NCI-H1105 (cell line): ENCODE data around the gene S100PBP.

Experiments
- DNase-seq: peaks from one replicate; lab custom pipeline; 2025; lab: John Stamatoyannopoulos, UW

Gene S100PBP

GRCh38 chr1:32870615-32871363 lies 53.3 kb downstream of the S100PBP start, which contains the start of gene FNDC5:
Gene FNDC5, minus strand, starts transcription at chr1:32870912.
- DNase-seq, result no peak

DNA sequence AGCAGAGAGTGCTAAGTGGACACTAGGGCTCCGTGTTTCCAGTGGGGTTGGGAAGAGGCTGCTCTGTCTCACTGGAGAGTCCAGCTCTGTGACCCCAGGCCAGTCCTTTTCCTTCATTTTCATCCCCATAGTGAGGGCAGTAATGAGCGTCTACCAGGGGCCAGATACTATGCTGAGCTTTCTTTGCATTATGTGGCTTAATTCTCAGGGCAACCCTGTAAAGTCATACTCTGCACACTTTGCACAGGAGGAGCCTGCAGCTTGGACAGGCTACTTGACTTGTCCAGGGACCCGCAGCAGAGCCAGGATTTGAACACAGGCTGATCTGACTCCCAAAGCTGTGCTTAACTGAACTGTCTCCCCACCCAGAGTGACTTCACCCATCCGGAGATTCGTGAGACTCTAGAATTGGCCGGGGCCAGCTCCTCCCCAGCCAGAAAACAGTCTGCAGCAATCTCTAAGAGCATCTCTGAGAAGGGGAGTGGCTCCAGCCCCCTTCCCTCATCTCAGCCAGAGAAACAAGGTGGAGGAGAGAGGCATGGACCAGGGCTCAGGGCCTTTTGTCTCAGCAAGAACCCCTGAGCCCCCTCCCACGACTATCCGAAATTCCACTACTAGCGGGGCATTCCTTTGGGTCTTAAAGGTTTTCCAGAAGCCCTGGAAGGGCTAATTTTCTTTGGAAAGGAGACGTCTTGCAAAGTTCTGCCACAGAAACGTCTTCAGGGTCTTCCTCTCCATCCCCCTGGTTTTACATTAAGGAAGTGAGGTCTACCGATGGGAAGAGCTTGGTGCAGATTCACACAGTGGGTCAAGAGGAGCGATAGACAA lies 54.1 kb downstream of the S100PBP start:
- DNase-seq, result no peak

GRCh38 chr1:32872192-32872460 lies 54.7 kb downstream of the S100PBP start:
- DNase-seq, result no peak

DNA sequence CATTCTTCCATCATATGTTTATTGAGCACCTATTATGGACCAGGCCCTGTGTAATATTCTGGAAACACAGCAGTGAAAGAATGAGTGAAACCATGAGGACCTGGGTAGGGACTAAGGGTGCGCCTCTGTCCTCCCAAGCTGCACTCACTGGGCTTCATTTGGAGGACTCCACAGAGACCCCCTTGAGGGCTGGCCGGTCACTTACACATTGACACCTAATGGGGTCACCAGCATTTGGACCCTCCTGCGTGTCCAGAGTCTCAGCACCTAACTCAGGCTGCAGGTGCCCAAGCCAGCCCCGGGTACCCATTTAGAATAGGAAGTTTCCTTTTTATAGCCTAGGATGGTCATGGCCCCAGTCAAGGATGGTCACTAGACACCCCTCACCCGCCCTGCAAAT lies 56.0 kb downstream of the S100PBP start:
- no peak for DNase-seq

DNA sequence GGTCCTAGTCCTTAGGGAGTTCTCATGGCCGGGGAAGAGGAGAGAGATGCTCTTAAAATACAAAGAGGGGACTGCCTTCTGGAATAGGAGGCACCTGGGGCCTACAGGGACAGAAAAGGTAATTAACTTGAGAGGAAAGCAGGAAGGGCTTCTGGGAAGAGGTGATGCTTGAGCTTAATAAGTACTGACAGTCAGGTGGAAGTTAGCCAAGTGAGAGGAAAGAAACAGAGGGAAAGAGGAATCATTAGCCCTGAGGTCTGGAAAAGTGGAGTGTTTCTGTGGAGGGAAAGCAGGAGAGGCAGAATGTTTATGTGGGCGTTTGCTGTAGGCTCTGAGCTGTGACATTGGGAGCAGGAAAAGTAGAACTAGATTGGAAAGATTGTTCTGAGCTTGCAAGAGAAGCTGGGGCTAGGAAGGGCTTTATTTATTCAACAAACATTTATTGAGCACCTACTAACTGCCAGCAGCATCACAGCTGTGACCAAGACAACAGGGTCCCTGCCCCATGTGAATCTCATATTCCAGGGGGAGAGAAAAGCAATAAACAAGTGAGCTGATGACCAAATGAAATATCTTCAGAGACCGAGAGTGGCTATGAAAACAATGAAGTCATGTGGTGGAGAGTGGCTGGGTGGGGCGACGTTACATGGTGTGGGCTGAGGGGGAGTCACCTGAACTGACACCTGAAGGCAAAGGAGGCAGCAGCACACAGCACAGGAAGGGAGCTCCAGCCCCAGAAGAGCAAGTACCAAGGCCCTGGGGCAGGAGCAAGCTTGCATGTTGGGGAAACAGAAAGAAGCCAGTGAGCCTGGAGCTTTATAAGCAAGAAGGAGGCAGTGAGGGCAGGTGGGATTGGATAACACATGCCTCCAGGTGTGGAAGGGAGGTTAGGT lies 57.7 kb downstream of the S100PBP start:
- no peak for DNase-seq

DNA sequence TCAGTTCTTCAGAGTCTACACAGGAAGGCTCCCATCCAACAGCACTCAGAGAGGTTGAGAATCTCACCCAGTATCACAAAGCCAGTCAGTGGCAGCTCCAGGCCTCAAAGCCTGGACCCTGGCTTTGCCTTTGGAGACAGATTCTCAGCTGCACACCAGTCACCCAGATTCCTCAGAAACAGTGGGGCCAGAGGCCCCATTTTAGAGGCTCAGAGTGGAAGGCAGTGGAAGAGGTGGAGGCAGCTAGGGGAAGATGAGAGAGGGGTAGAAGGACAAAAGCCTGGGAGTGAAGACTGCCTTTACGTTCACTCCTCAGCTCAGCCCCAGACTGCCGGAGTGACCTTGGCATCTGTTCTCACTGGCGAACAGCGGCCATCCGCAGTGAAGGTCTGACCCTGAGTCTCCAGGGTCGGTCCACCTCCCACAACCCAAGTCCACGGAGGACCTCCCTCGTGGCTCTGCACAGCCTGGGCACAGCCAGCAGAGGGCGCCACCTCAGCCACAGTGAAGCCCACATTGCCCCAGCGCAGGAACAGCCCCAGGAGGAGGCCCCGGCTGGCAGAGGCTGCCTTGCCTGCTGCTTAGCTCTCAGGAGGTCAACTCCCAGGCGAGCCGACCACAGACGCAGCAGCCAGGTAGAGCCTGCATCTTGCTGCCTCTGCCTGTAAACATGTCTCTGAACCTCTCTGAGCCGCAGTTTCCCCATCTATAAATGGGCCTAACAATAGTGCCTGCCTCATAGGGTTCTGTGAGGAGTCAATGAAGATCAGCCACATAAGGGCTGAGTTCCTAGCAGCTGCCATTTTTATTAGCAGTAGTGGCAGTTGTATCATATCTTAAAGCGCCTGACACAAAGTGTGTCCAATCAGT lies 59.1 kb downstream of the S100PBP start:
- DNase-seq, result no peak

DNA sequence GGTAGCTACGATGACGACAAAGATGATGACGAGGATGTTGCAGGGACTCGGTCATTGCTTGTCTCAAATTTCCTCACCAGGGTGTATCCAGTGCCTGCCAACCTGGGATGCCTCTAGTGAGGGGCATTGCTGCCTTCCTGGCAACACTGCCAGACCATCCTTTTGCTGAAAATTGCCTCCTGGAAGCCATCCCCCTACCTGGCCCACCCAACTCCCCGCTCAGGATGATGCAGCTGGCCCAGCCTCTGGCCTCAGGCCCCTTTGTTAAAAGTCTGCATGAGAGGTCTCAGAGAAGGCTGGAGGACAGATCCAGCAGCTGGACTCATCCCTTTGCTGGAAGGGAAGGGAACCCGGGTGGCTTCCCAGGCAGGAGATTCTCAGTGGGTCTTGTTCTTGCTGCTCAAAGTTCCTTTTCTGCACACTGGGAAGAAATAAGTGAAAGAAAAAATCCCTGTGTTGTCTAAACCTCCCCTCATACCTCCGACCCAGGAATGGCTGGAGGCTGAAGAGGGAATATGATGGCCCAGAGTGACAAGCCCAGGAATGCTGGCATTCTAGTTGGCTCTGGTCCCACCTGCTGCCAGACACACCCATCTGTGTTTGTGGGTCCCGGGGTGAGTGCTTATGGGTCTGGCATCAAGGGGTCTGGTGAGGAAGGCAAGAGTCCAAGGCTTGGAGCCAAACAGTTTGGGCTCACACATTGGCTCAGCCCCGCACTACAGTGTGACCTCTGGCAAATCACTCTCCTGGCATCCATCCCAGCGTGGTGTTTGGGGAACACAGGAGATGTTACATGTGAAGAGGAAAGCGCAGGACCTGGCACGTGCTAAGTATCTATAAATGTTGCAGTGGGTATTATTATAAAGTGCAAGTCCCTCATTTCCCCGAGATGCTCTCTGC lies 60.0 kb downstream of the S100PBP start:
- DNase-seq, result peak; percentile 52

DNA sequence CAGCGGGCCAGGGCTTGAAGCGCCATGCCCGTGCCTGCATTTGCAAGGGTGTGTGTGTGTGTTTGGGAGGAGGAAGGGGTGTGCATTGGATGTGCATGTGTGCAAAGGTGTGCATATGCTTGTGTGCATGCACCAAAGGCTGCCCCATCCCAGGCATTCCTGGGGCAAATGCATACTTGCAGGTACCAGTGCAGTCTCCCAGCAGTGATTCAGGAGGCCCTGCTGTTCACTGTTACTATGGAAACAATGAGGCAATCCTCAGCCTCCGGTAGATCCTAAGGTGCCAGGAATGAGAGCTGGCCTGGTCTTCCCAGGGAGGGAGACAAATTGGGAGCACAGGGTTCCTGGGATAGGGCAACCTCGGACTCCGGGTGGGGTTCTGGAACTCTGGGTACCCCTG lies 60.7 kb downstream of the S100PBP start:
- DNase-seq, result no peak

DNA sequence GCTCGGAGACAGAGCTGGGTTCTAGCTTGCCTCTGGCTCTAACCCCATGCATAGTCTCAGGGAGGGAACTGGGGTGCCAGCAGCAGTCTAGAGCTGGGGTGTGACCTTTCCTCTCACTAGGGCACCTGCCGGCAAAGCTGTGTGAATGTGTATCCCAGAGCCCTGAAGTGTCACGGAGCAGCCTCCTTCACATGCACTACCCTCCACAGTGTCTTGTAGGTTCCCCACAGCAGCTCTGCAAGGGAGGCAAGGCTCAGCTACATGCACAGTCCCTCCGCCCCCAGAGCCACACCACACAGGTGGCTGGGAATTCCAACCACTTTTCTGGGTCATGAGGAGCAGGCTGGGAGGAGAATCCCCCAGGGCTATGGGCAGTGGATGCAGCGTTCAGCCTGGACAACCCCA lies 61.2 kb downstream of the S100PBP start:
- no peak for DNase-seq

GRCh38 chr1:32881291-32881690 lies 63.8 kb downstream of the S100PBP start:
- DNase-seq, result no peak

- no peak for DNase-seq
Measured at GRCh38 chr1:32881871-32882850, 64.7 kb downstream of the S100PBP start.

DNA sequence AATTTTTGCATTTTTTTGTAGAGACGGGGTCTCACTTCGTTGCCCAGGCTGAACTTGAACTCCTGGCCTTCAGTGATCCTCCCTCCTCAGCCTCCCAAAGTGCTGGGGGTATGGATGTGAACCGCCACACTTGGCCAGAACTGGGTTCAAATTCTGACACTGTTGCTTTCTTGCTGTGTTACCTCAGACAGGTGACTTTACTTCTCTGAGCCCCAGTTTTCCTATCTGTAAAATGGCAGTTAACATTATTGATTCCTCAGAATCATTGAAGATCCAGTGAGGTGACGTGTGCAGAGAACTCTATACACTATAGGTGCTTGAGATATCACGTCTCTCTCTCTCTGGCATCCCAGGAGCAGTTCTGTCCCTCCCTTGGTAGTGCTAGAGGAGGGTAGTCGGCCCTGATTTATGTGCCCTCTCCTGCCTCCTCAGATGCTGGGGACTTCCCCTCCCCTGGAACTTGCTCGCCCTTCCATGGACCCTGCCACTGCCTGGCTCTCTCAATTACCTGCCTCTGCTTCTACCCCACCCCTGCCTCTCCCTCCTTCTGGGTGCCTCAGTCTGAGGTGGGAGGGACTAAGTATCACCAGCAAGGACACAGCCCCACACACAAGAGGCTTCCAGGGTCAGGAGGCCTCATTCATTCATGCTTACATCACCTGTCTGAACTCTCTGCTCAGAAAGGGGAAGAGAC lies 66.0 kb downstream of the S100PBP start:
- no peak for DNase-seq

- no peak for DNase-seq
Measured at GRCh38 chr1:32884032-32884372, 66.5 kb downstream of the S100PBP start.

- DNase-seq, result no peak
Measured at GRCh38 chr1:32884726-32885125, 67.3 kb downstream of the S100PBP start.

- no peak for DNase-seq
Measured at GRCh38 chr1:32885676-32886003, 68.2 kb downstream of the S100PBP start.

DNA sequence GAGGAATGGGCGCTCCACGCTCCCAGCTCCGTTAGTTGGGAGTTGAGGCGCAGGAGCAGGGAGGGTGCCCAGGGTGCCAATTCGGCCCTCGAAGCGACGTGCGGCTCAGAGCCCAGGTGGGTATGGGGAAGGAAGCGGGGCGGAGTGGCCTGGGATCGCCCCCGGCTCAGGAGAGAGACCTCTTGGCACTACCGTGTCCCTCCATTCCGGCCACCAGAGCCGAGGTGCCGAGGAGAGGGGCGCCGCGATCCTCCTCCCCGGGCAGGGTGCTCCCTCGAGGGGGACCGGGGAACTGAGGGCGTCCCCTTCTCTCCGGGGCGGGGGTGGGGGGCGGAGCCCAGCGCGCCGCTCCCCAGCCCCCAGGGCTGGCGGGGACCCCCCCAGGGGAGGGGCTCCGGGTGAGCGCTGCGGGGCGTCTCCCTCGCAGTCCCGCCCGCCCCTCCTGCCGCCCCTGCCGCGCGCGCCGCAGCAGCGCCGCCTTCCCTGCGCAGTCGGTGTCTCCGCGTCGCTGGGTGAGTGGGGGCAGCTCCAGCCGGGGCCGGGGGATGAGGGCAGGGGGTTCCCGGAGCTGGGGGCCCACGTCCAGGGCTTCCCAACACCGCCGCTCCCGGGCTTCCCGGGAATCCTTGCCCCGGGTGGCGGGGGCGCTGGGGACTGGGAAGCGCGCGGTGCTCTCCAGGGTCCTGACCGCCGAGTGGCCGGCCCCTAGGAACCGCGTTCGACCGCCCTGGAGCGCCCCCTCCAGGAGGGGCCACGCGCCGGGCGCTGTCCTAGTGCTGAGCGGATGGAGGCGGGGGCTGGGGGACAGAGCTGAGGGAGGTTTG lies 68.8 kb downstream of the S100PBP start, which contains the start of gene HPCA:
HPCA (plus strand) TSS at position 488 of the 824 bp plus-strand sequence. CDS start 2,408 bp downstream, outside the sequence.
- DNase-seq, result peak; percentile 25

GRCh38 chr1:32886828-32887414 lies 69.5 kb downstream of the S100PBP start:
- no peak for DNase-seq
